Astrocyte (in vitro differentiated cells and primary cell): Measurements from ENCODE around the gene KRTAP2-4.

Experiments used
- EZH2 ChIP-seq: IDR thresholded peaks from 2 replicates; pipeline ENCODE4 v1.6.1; 2012; ENCODE audit warnings: mild to moderate bottlenecking, low read length, inconsistent platforms; ENCODE audit not compliant: insufficient read depth
- TF ChIP-seq, protein P1 (sequence below): IDR thresholded peaks from 2 replicates; pipeline ENCODE4 v1.5.1; 2011; ENCODE audit warnings: low read depth, mild to moderate bottlenecking, inconsistent platforms, low read length, moderate library complexity; ENCODE audit not compliant: insufficient read depth

DNA sequence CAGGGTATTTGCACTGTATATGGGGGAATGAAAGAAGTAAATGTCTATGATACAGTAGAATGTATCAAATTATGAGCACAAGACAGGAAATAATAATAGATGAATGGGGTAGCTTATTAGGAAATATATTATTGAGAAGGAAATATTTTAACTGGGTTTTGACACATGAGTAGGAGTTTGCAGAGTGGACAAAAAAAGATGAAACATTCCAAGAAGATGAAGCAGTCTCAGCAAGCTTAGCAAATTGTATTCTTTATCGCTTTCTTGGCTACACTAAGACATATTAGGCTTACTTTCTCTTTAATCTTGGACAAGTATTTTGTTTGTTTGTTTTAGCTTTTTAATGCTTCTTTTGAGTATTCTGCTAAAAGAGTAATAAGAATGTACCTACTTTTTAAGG is 38.2 kb upstream of the KRTAP2-4 start:
- TF ChIP-seq, protein P1, sequence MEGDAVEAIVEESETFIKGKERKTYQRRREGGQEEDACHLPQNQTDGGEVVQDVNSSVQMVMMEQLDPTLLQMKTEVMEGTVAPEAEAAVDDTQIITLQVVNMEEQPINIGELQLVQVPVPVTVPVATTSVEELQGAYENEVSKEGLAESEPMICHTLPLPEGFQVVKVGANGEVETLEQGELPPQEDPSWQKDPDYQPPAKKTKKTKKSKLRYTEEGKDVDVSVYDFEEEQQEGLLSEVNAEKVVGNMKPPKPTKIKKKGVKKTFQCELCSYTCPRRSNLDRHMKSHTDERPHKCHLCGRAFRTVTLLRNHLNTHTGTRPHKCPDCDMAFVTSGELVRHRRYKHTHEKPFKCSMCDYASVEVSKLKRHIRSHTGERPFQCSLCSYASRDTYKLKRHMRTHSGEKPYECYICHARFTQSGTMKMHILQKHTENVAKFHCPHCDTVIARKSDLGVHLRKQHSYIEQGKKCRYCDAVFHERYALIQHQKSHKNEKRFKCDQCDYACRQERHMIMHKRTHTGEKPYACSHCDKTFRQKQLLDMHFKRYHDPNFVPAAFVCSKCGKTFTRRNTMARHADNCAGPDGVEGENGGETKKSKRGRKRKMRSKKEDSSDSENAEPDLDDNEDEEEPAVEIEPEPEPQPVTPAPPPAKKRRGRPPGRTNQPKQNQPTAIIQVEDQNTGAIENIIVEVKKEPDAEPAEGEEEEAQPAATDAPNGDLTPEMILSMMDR: no peak
- no peak for TF ChIP-seq EZH2
